Heart left ventricle (tissue), 16 donors: ENCODE measurements around the gene TSPAN32. TPM values are rescaled to one million over a fixed set of nuclear protein-coding genes. Genes with fewer than 3 reads are reported as not detected.
"Not testable (repeated sequence)": the region's sequence is repeated elsewhere in the genome, so short reads cannot be mapped to it uniquely, and the experiment has no call there.

Source experiments
- ATAC-seq, 4 donors: fragments of 200-7000 bp; cut with Tn5 transposase; one replicate each; pipeline ENCODE4 v1.9.1; 2020 to 2022; ENCODE audit warnings: moderate library complexity in 4 of 4, mild to moderate bottlenecking in 3 of 4, moderate number of reproducible peaks in 1 of 4
- DNase-seq, 5 donors: peaks; one replicate each; pipeline ENCODE4 v3.0.0-alpha.2; 2020
- H3K27ac ChIP-seq, 12 donors: fragments of 200-600 bp; sonication (generic) in 4 of 12; one replicate each; pipeline versions ENCODE4 v1.5.0 to v1.8.0; 2016 to 2022; ENCODE audit warnings: mild to moderate bottlenecking in 2 of 12
- H3K27me3 ChIP-seq, 9 donors: fragments of 200-600 bp; sonication (generic) in 2 of 9; one replicate each; pipeline versions ENCODE4 v1.5.1 to v1.8.0; 2016 to 2022; ENCODE audit warnings: mild to moderate bottlenecking in 3 of 9
- H3K36me3 ChIP-seq, 9 donors: fragments of 200-600 bp; sonication (generic) in 2 of 9; one replicate each; pipeline versions ENCODE4 v1.5.0 to v1.8.0; 2018 to 2022; ENCODE audit warnings: mild to moderate bottlenecking in 2 of 9
- H3K4me1 ChIP-seq, 12 donors: fragments of 200-600 bp; sonication (generic) in 4 of 12; one replicate each; pipeline versions ENCODE4 v1.5.0 to v1.8.0; 2016 to 2022; ENCODE audit warnings: mild to moderate bottlenecking in 3 of 12
- H3K4me3 ChIP-seq, 12 donors: fragments of 200-600 bp; sonication (generic) in 4 of 12; one replicate each; pipeline versions ENCODE4 v1.5.0 to v1.8.0; 2017 to 2022; ENCODE audit warnings: mild to moderate bottlenecking in 9 of 12, moderate library complexity in 4 of 12
- H3K9me3 ChIP-seq, 12 donors: fragments of 200-600 bp; sonication (generic) in 4 of 12; one replicate each; pipeline versions ENCODE4 v1.5.0 to v1.8.0; 2016 to 2022; ENCODE audit warnings: mild to moderate bottlenecking in 1 of 12
- POLR2A ChIP-seq, 2 donors: fragments of 450-650 bp; IDR thresholded peaks; one replicate each; pipeline ENCODE4 v1.6.1; 2017; ENCODE audit warnings: antibody characterized with exemption in 2 of 2, mild to moderate bottlenecking in 2 of 2, moderate library complexity in 2 of 2
- WGBS, 4 donors: extraction: QIAGEN DNeasy Blood & Tissue Kit in 2 of 4; methylation state at CpG; one replicate each; pipeline versions ENCODE4 v1.1.5 to v1.1.7; 2013 to 2018; 5-methylcytosine and 5-hydroxymethylcytosine counted together
- intact Hi-C, 10 donors: fragments of 100-400 bp; cut with DNase I; formaldehyde crosslinking; loops; one replicate each; pipeline versions ENCODE4 v1.11.1 to v1.14.2; 2022
- polyA plus RNA-seq, 2 donors: library from polyadenylated mRNA; stranded (reverse); fragments of 200-250 nt; gene quantifications; one replicate each; pipeline ENCODE4 v1.2.3, GENCODE V29; 2013
- total RNA-seq, 9 donors: library from RNA; depleted of rRNA in 2 of 9; stranded (reverse); fragments of >200 nt in 2 of 9; fragmentation: NEBNext Ultra II Directional in 3 of 9; extraction: Animal tissue kit (Norgen Biotek cat#: 25700) in 3 of 9; gene quantifications; one replicate each; pipeline versions ENCODE4 v1.1.0 to v1.2.4, GENCODE V29; 2016 to 2023
- TF ChIP-seq, protein P1 (sequence below), 12 donors: fragments of 200-600 bp; sonication (generic) in 4 of 12; IDR thresholded peaks; one replicate each; pipeline versions ENCODE4 v1.5.0 to v1.8.0; 2018 to 2022; ENCODE audit warnings: antibody characterized with exemption in 12 of 12, mild to moderate bottlenecking in 5 of 12
- donor health status: ischemic (EF 13 %, LVEDD 7.1; RV severe dilation, severe dysfunction).
- donor health status: healthy with polysubstance abuse.
- donor health status: DM: no; HTN: yes; CAD: no.
- donor health status: DM: no; HTN: no; CAD: no.
- donor health status: ischemic (EF 25% LVEDD 6.9; RV normal size, moderate dysfunction).
- donor health status: ischemic (EF 25% LVEDD 5.7; RV mildly dilated, moderate dysfunction).
- donor health status: healthy.
- donor health status: DM: yes; HTN: yes; CAD: no.
- donor health status: ischemic (EF 35%, LVEDD 5.7; RV mildly dilated, moderate dysfunction).
- donor health status: nonischemic (EF 11% LVEDD 7.7; RV severe dilation, severe dysfunction).
- donor health status: DM: yes; HTN: yes; CAD: no.
- donor health status: PGD.
- donor health status: ischemic (EF 29% LVEDD 5.4; RV normal size, mild dysfunction).
- donor health status: nonischemic (EF 23%, LVEDD 6.1; RV moderate dilation, normal function).

The TSPAN32 gene
- total and polyA plus RNA-seq, 11 donors: 3.5 to 29.5 (median 18.0) TPM

DNA sequence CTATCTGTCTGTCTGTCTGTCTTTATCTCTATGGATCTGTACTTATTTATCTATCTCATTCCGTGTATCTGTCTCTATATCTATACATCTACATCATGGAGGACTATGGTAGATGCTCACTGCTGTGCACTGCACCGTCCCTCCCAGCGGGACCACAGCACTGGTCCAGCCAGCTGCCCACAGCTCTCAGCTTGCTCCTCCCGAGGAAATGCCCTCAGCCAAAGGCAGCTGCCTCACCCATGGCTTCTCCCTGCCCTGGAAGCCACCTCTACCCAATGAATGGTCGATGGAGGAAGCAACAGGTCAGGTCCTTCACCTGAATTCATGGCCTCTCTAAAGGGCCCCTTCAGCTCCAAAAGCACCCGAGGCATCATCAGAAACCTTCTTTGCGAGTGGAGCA is 60.6 kb downstream of the TSPAN32 start:
- DNase-seq (no peak), ATAC-seq (no peak)
- WGBS, 4 donors: 86 to 95% (median 92%) methylated on average over 7 of the region's 7 CpGs
- TF ChIP-seq POLR2A (IDR thresholded peaks at IDR 0.05): no peak
- TF ChIP-seq, protein P1, sequence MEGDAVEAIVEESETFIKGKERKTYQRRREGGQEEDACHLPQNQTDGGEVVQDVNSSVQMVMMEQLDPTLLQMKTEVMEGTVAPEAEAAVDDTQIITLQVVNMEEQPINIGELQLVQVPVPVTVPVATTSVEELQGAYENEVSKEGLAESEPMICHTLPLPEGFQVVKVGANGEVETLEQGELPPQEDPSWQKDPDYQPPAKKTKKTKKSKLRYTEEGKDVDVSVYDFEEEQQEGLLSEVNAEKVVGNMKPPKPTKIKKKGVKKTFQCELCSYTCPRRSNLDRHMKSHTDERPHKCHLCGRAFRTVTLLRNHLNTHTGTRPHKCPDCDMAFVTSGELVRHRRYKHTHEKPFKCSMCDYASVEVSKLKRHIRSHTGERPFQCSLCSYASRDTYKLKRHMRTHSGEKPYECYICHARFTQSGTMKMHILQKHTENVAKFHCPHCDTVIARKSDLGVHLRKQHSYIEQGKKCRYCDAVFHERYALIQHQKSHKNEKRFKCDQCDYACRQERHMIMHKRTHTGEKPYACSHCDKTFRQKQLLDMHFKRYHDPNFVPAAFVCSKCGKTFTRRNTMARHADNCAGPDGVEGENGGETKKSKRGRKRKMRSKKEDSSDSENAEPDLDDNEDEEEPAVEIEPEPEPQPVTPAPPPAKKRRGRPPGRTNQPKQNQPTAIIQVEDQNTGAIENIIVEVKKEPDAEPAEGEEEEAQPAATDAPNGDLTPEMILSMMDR (IDR thresholded peaks at IDR 0.05): no peak
- H3K4me1 ChIP-seq: peaks cover 0 to 16% (median 7%) of the 10 kb centered on the region in 12 donors
- intact Hi-C loops: no loop called here
- H3K27ac ChIP-seq: no peak overlapping the region
- H3K27me3 ChIP-seq: no peaks in the 10 kb centered on the region
- H3K9me3 ChIP-seq: no peaks in the 10 kb centered on the region
- H3K36me3 ChIP-seq: no peaks in the 10 kb centered on the region
- H3K4me3 ChIP-seq: no peak overlapping the region

DNA sequence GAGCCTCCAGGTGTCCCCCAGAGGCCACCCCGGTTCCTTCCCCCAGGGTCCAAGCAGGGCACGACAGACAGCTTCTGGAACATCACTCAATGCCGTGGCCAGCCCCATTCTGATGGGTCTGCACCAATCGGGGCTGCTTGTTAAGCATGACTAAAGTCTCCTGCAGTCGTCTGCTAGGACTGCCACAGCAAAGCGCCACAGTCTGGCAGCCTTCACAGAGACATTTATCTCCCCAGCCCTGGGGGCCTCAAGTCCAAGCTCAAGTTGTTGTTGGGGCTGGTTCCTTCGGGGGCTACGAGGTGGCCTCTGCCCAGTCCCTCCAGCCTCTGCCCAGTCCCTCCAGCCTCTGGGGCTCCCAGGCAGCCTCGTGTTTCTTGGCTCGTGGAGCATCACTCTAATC is 61.3 kb downstream of the TSPAN32 start:
- H3K4me3 ChIP-seq: no peak overlapping the region
- no peak overlapping the region for H3K27ac ChIP-seq
- H3K27me3 ChIP-seq: no peaks in the 10 kb centered on the region
- TF ChIP-seq, protein P1 (IDR thresholded peaks at IDR 0.05): no peak
- TF ChIP-seq POLR2A (IDR thresholded peaks at IDR 0.05): no peak
- no peaks in the 10 kb centered on the region for H3K36me3 ChIP-seq
- 83 to 87% (median 83%) methylated on average over 10 of the region's 10 CpGs for WGBS, 4 donors
- intact Hi-C loops: no loop called here
- no peaks in the 10 kb centered on the region for H3K9me3 ChIP-seq
- DNase-seq (no peak), ATAC-seq (no peak)
- H3K4me1 ChIP-seq: peaks cover 0 to 22% (median 10%) of the 10 kb centered on the region in 12 donors

DNA sequence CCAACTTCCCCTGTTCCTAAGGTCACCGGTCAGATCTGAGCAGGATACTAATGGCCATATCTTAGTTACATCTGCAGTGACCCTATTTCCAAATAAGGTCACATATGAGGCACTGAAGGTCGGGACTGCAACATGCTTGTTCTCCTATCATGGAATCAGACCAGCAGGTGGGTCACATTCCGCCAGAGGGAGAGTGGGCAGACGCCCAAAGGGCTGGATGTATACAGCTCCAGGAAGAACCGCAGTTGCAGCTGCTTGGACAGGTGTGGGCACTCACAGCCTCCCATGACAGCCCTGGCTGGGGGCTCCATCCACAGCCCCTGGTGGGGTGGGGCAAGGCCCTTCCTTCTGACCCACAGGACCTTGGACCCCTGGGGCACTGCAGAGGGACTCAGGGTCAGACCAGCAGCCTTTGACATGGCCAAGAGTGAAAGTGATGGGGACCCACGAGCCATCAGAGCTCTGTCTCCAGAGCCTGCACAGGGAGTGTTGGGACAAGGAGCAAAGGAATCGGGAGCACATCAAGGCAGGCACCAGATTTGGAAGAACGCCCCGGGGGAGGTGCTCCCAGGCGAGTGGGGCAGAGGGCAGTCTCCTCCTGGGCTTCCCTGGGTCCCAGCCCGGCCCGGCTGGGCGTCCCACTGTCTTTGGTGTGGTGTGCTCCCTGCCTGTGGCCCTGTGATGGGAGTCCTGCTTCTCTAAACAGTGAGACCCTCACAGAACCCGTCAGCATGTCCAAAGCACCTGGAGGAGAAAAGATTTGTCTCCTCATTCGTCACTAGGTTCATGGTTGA is 62.0 kb downstream of the TSPAN32 start:
- 86 to 88% (median 87%) methylated on average over 14 to 15 of the region's 15 CpGs for WGBS, 4 donors
- DNase-seq (no peak), ATAC-seq (no peak)
- Histone ChIP-seq H3K4me1 (peaks cover 0 to 27% (median 10%) of the 10 kb centered on the region in 12 donors), H3K4me3 (no peak overlapping the region), H3K9me3 (no peaks in the 10 kb centered on the region), H3K36me3 (no peaks in the 10 kb centered on the region), H3K27me3 (no peaks in the 10 kb centered on the region), H3K27ac (no peak overlapping the region)
- TF ChIP-seq, protein P1 (IDR thresholded peaks at IDR 0.05): no peak
- no peak for TF ChIP-seq POLR2A (IDR thresholded peaks at IDR 0.05)
- intact Hi-C loops: no loop called here

DNA sequence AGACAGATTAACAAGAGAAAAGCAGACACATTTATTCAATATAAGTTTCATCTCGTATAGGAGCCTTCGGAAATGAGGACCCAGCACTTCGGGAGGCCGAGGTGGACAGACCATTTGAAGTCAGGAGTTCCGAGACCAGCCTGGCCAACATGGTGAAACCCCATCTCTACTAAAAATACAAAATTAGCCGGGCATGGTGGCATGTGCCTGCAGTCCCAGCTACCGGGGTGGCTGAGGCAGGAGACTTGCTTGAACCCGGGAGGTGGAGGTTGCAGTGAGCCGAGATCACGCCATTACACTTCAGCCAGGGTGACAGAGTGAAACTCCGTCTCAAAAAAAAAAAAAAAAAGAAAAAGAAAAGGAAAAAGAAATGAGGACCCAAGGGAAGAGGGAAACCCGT is 62.6 kb downstream of the TSPAN32 start:
- peaks cover 0 to 27% (median 10%) of the 10 kb centered on the region in 12 donors for H3K4me1 ChIP-seq
- H3K9me3 ChIP-seq, DNase-seq, H3K27me3 ChIP-seq, H3K27ac ChIP-seq, H3K4me3 ChIP-seq, ATAC-seq, intact Hi-C loops, H3K36me3 ChIP-seq: not testable (repeated sequence)
- WGBS, 4 donors: 89 to 97% (median 94%) methylated on average over 12 of the region's 12 CpGs
